ENCODE data around the gene FOXK1.

- no peak for TF ChIP-seq EZH2 (IDR thresholded peaks at IDR 0.05)
- no peak for TF ChIP-seq POLR2AphosphoS5 (IDR thresholded peaks at IDR 0.05; ENCODE audit: borderline replicate concordance, low read depth, low read length)
Measured at GRCh38 chr7:4779118-4779517, 97.0 kb downstream of the FOXK1 start.
